Panc1 (cell line): ENCODE measurements around the gene SLC4A1. TPM values are rescaled to one million over a fixed set of nuclear protein-coding genes. Genes with fewer than 3 reads are reported as not detected.

ENCODE experiments used
- ATAC-seq: fragments of 200-7000 bp; cut with Tn5 transposase; 2 replicates; pipeline ENCODE4 v1.9.1; 2020; ENCODE audit warnings: mild to moderate bottlenecking, moderate library complexity
- BruUV-seq: library from RNA; stranded (reverse); fragments of 400-500 nt; replicated peaks from 2 replicates; lab custom pipeline; 2021; lab: Mats Ljungman, UMichigan
- CTCF ChIA-PET: fragments of 300-600 bp; sonication (Branson Sonifier 250); formaldehyde crosslinking; loops from one replicate; lab custom pipeline; 2022; ENCODE audit warnings: antibody characterized with exemption; lab: Charles Lee
- POLR2A ChIA-PET: fragments of 300-600 bp; sonication (Branson Sonifier 250); formaldehyde crosslinking; loops from one replicate; lab custom pipeline; 2022; ENCODE audit warnings: antibody characterized with exemption; lab: Charles Lee
- DNase-seq: peaks from one replicate; pipeline ENCODE4 v3.0.0-alpha.2; 2010; ENCODE audit warnings: low read depth, low spot score
- H3K27ac ChIP-seq: 2 replicates; pipeline ENCODE4 v1.5.1; 2011; ENCODE audit warnings: mild to moderate bottlenecking, low read length, inconsistent platforms
- H3K27me3 ChIP-seq: fragments of 200-500 bp; sonication (Bioruptor generic); 2 replicates; pipeline ENCODE4 v1.6.0; 2014; ENCODE audit warnings: low read length, inconsistent platforms; ENCODE audit not compliant: control insufficient read depth, insufficient read depth
- H3K36me3 ChIP-seq: fragments of 200-500 bp; sonication (Bioruptor generic); 2 replicates; pipeline ENCODE4 v1.5.1; 2014; ENCODE audit warnings: inconsistent platforms, mild to moderate bottlenecking, low read length, moderate library complexity; ENCODE audit not compliant: control insufficient read depth, insufficient read depth
- H3K4me1 ChIP-seq: 2 replicates; pipeline ENCODE4 v1.5.1; 2011; ENCODE audit warnings: inconsistent platforms, mild to moderate bottlenecking, low read length, moderate library complexity; ENCODE audit not compliant: control insufficient read depth, insufficient read depth
- H3K4me3 ChIP-seq, 2 experiments: 2 replicates each; pipeline ENCODE4 v1.5.1; 2011 to 2012; ENCODE audit warnings: low read depth in 2 of 2, low read length in 2 of 2, mild to moderate bottlenecking in 2 of 2, inconsistent platforms in 1 of 2, moderate library complexity in 1 of 2
- H3K9me3 ChIP-seq: fragments of 200-500 bp; sonication (Bioruptor generic); 2 replicates; pipeline ENCODE4 v1.5.1; 2014; ENCODE audit warnings: low read depth, mild to moderate bottlenecking, inconsistent platforms, low read length, moderate library complexity; ENCODE audit not compliant: control insufficient read depth, insufficient read depth
- CTCF ChIP-seq: fragments of 450-650 bp; IDR thresholded peaks from 2 replicates; pipeline ENCODE4 v1.5.1; 2017; ENCODE audit warnings: mild to moderate bottlenecking
- POLR2AphosphoS5 ChIP-seq: IDR thresholded peaks from 2 replicates; pipeline ENCODE4 v1.6.1; 2012; ENCODE audit warnings: mild to moderate bottlenecking, low read depth, low read length, moderate library complexity
- REST ChIP-seq, 2 experiments: IDR thresholded peaks; 2 replicates each; pipeline ENCODE4 v1.6.1; 2011 to 2012; ENCODE audit warnings: low read depth in 2 of 2, control low read depth in 1 of 2, low read length in 1 of 2, mild to moderate bottlenecking in 1 of 2, moderate library complexity in 1 of 2; ENCODE audit not compliant: insufficient read depth in 1 of 2
- SIN3A ChIP-seq: IDR thresholded peaks from 2 replicates; pipeline ENCODE4 v1.6.1; 2012; ENCODE audit warnings: low read depth, mild to moderate bottlenecking, low read length, moderate library complexity, borderline replicate concordance; ENCODE audit not compliant: insufficient read depth
- TCF7L2 ChIP-seq: IDR thresholded peaks from 2 replicates; pipeline ENCODE4 v1.6.1; 2011; ENCODE audit warnings: mild to moderate bottlenecking, low read depth, low read length, inconsistent platforms
- in situ Hi-C: cut with HindIII; loops from 2 replicates; pipeline ENCODE4 v1.10.0; 2016; ENCODE audit warnings: low sequenced_read_pairs, low pct_unique_long_range_greater_than_20kb
- intact Hi-C: fragments of 100-400 bp; cut with micrococcal nuclease; formaldehyde crosslinking; loops from one replicate; pipeline ENCODE4 v1.10.0; 2022; ENCODE audit not compliant: unreplicated experiment
- total RNA-seq: library from RNA; stranded (reverse); gene quantifications from one replicate; pipeline ENCODE4 v1.2.1, GENCODE V29; 2021; ENCODE audit not compliant: unreplicated experiment

The SLC4A1 gene
- total RNA-seq, 1 experiment from 2014 or later = not detected

- H3K27me3 ChIP-seq = no peaks in the 10 kb centered on the region
Measured at GRCh38 chr17:44254361-44255095, 13.4 kb downstream of the SLC4A1 start.

GRCh38 chr17:44253006-44253405 is 14.9 kb downstream of the SLC4A1 start:
- POLR2A ChIA-PET = no interaction called here
- H3K4me3 ChIP-seq = no peak overlapping the region
- H3K9me3 ChIP-seq = no peaks in the 10 kb centered on the region
- no peaks in the 10 kb centered on the region for H3K36me3 ChIP-seq
- no peaks in the 10 kb centered on the region for H3K27me3 ChIP-seq
- CTCF ChIA-PET = interaction anchor here (0.6 kb wide), 1 partner anchor 56 kb away, joined by 12 read pairs; the partner anchor contains the start of gene RUNDC3A
- intact Hi-C loops = no loop called here
- TF ChIP-seq SIN3A = no peak
- TF ChIP-seq POLR2AphosphoS5 = no peak
- TF ChIP-seq REST (IDR thresholded peaks at IDR 0.05; ENCODE audit: insufficient read depth in 1 of 2, low read depth in 2 of 2, low read length in 1 of 2) = no peak
- TF ChIP-seq CTCF = no peak
- no peak for TF ChIP-seq TCF7L2
- H3K4me1 ChIP-seq = no peaks in the 10 kb centered on the region
- in situ Hi-C loops = no loop called here
- DNase-seq (no peak), ATAC-seq (no peak)
- no TSS peak for BruUV-seq
- no peak overlapping the region for H3K27ac ChIP-seq

More at GRCh38 chr17:44254361-44255095, 13.4 kb downstream of the SLC4A1 start:
- ChIA-PET POLR2A (no interaction called here), CTCF (interaction anchor here (0.7 kb wide), 1 partner anchor 74 kb away, joined by 3 read pairs; no protein-coding TSS in a partner anchor)
- Histone ChIP-seq H3K4me3 (no peak overlapping the region), H3K36me3 (no peaks in the 10 kb centered on the region), H3K4me1 (no peaks in the 10 kb centered on the region), H3K27ac (no peak overlapping the region), H3K9me3 (no peaks in the 10 kb centered on the region)
- BruUV-seq = no TSS peak
- DNase-seq = no peak
- intact Hi-C loops = no loop called here
- in situ Hi-C loops = no loop called here
- no peak for TF ChIP-seq TCF7L2
- TF ChIP-seq POLR2AphosphoS5 = no peak
- TF ChIP-seq REST (IDR thresholded peaks at IDR 0.05; ENCODE audit: insufficient read depth in 1 of 2, low read depth in 2 of 2, low read length in 1 of 2) = no peak
- no peak for TF ChIP-seq SIN3A
- TF ChIP-seq CTCF = no peak
- ATAC-seq = no peak
